Measurements from ENCODE around the gene CGGBP1. TPM values are rescaled to one million over a fixed set of nuclear protein-coding genes. Genes with fewer than 3 reads are reported as not detected.
"Not testable (repeated sequence)": the region's sequence is repeated elsewhere in the genome, so short reads cannot be mapped to it uniquely, and the experiment has no call there.

CGGBP1 gene
- polyA plus RNA-seq, 3 donors, result 61.0 to 82.4 (median 68.7) TPM

DNA sequence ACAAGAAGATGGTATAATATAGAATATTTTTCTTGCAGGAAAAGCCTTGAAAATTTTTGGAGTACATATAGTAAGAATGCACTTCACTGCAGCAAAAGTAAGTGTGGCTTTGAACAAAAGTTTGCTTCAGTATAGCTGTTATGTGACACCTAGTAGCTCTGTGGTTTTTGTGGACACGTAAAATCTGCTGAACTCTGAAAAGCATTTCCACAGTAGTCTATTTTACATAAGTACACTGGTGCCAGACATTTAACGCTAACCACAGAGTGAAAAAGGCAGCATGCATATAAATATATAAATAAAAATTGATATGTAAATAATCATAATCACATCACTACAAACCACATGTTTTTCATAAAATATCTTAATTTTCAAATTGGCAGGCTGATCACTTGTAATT is 39.8 kb downstream of the CGGBP1 start:
- Mint-ChIP-seq H3K9me3 (peaks cover 6 to 15% (median 11%) of the 10 kb centered on the region in 7 donors), H3K4me1 (no peaks in the 10 kb centered on the region), H3K27me3 (ENCODE audit: low read depth in 3 of 3) (peaks cover 0 to 1% (median 0%) of the 10 kb centered on the region in 3 donors), H3K36me3 (no peaks in the 10 kb centered on the region), H3K4me3 (no peak overlapping the region), H3K27ac (no peak overlapping the region)
- H3K4me2 ChIP-seq (replicated peaks; ENCODE audit: extremely low read depth, low read length, poor library complexity, severe bottlenecking), result no peak overlapping the region
- peaks cover 0 to 8% of the 10 kb centered on the region in 2 donors for H3K9me3 ChIP-seq (replicated peaks in 1 of 2; ENCODE audit: control insufficient read depth in 1 of 2, insufficient read depth in 1 of 2, low read length in 2 of 2)
- no peak overlapping the region for H3K9ac ChIP-seq (ENCODE audit: insufficient read depth, low read length, poor library complexity, severe bottlenecking)
- H3K4me3 ChIP-seq (replicated peaks in 1 of 3; ENCODE audit: low read depth in 2 of 3, low read length in 3 of 3), result no peak overlapping the region
- H3K27me3 ChIP-seq (ENCODE audit: control insufficient read depth in 2 of 2, insufficient read depth in 2 of 2, low read length in 2 of 2), result no peaks in the 10 kb centered on the region
- WGBS (ENCODE audit: insufficient coverage), result no CpG with 5 or more reads among the region's 2 CpGs
- H4K20me1 ChIP-seq (ENCODE audit: insufficient read depth, low read length), result no peaks in the 10 kb centered on the region
- H3K79me2 ChIP-seq (ENCODE audit: insufficient read depth, low read length), result no peaks in the 10 kb centered on the region
- intact Hi-C loops (cut with micrococcal nuclease), result no loop called here
- no peak overlapping the region for H2AFZ ChIP-seq (ENCODE audit: insufficient read depth, low read depth, low read length, poor library complexity, severe bottlenecking)
- no peaks in the 10 kb centered on the region for H3K4me1 ChIP-seq (ENCODE audit: control insufficient read depth in 1 of 2, insufficient read depth in 2 of 2, low read length in 2 of 2)
- H3K36me3 ChIP-seq (replicated peaks in 1 of 2; ENCODE audit: control insufficient read depth in 1 of 2, insufficient read depth in 2 of 2, low read length in 2 of 2), result no peaks in the 10 kb centered on the region
- TF ChIP-seq, protein P1, sequence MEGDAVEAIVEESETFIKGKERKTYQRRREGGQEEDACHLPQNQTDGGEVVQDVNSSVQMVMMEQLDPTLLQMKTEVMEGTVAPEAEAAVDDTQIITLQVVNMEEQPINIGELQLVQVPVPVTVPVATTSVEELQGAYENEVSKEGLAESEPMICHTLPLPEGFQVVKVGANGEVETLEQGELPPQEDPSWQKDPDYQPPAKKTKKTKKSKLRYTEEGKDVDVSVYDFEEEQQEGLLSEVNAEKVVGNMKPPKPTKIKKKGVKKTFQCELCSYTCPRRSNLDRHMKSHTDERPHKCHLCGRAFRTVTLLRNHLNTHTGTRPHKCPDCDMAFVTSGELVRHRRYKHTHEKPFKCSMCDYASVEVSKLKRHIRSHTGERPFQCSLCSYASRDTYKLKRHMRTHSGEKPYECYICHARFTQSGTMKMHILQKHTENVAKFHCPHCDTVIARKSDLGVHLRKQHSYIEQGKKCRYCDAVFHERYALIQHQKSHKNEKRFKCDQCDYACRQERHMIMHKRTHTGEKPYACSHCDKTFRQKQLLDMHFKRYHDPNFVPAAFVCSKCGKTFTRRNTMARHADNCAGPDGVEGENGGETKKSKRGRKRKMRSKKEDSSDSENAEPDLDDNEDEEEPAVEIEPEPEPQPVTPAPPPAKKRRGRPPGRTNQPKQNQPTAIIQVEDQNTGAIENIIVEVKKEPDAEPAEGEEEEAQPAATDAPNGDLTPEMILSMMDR (IDR thresholded peaks at IDR 0.05), result no peak
- H3K27ac ChIP-seq (ENCODE audit: low read depth in 1 of 2, low read length in 2 of 2), result no peak overlapping the region
- no peak for DNase-seq

DNA sequence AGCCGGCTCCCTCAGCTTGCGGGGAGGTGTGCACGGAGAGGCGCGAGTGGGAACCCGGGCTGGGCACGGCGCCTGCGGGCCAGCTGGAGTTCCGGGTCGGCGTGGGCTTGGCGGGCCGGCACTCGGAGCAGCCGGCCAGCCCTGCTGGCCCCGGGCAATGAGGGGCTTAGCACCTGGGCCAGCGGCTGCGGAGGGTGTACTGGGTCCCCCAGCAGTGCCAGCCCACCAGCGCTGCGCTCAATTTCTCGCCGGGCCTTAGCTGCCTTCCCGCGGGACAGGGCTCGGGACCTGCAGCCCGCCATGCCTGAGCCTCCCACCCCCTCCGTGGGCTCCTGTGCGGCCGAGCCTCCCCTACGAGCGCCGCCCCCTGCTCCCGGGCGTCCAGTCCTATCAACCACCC is 43.1 kb downstream of the CGGBP1 start:
- H3K4me1 Mint-ChIP-seq; DNase-seq; H4K20me1 ChIP-seq (ENCODE audit: insufficient read depth, low read length); H3K36me3 ChIP-seq (replicated peaks in 1 of 2; ENCODE audit: control insufficient read depth in 1 of 2, insufficient read depth in 2 of 2, low read length in 2 of 2); H2AFZ ChIP-seq (ENCODE audit: insufficient read depth, low read depth, low read length, poor library complexity, severe bottlenecking); H3K4me2 ChIP-seq (replicated peaks; ENCODE audit: extremely low read depth, low read length, poor library complexity, severe bottlenecking); H3K4me1 ChIP-seq (ENCODE audit: control insufficient read depth in 1 of 2, insufficient read depth in 2 of 2, low read length in 2 of 2); H3K27ac Mint-ChIP-seq; H3K9me3 ChIP-seq (replicated peaks in 1 of 2; ENCODE audit: control insufficient read depth in 1 of 2, insufficient read depth in 1 of 2, low read length in 2 of 2); intact Hi-C loops (cut with micrococcal nuclease); H3K79me2 ChIP-seq (ENCODE audit: insufficient read depth, low read length); H3K27me3 Mint-ChIP-seq (ENCODE audit: low read depth in 3 of 3); H3K36me3 Mint-ChIP-seq; H3K27ac ChIP-seq (ENCODE audit: low read depth in 1 of 2, low read length in 2 of 2); H3K4me3 Mint-ChIP-seq; H3K27me3 ChIP-seq (ENCODE audit: control insufficient read depth in 2 of 2, insufficient read depth in 2 of 2, low read length in 2 of 2); H3K9ac ChIP-seq (ENCODE audit: insufficient read depth, low read length, poor library complexity, severe bottlenecking); H3K4me3 ChIP-seq (replicated peaks in 1 of 3; ENCODE audit: low read depth in 2 of 3, low read length in 3 of 3): not testable (repeated sequence)
- peaks cover 5 to 12% (median 11%) of the 10 kb centered on the region in 7 donors for H3K9me3 Mint-ChIP-seq
- 91% methylated on average over 11 of the region's 35 CpGs for WGBS (ENCODE audit: insufficient coverage)

All from CD14-positive monocyte (primary cell).